Measurements from ENCODE around the gene KPNA2. TPM values are rescaled to one million over a fixed set of nuclear protein-coding genes. Genes with fewer than 3 reads are reported as not detected.
"Not testable (repeated sequence)": the region's sequence is repeated elsewhere in the genome, so short reads cannot be mapped to it uniquely, and the experiment has no call there.

The KPNA2 gene
- total RNA-seq, 1 donor from 2014 or later: 23.0 TPM

GRCh38 chr17:68019675-68020408, 15.7 kb upstream of the KPNA2 start:
- DNase-seq (ENCODE audit: low spot score): peak; percentile 98

- no peak for DNase-seq (ENCODE audit: low spot score)
Observed at GRCh38 chr17:68020409-68020756, 15.2 kb upstream of the KPNA2 start.

GRCh38 chr17:68020791-68021190, 14.7 kb upstream of the KPNA2 start:
- not testable (repeated sequence) for DNase-seq (ENCODE audit: low spot score)

DNA sequence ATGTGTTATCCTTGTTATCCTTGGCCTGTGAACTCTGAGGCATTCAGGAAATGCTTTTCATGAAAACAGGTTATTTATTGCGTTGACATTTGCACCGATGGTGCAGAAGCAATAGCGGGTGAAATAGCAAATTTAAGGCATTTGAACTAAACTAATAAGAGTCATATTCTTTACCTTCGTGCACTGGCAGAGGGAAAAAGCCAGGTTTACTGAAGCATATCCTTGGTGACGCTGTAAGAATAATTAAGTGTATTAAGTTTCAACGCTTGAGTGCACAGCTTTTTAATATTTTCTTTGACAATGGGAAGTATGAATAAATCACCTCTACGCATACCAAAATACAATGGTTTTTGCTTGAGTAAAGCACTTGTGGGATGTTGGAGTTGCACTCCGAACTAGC, 13.6 kb upstream of the KPNA2 start:
- DNase-seq (ENCODE audit: low spot score): no peak

DNA sequence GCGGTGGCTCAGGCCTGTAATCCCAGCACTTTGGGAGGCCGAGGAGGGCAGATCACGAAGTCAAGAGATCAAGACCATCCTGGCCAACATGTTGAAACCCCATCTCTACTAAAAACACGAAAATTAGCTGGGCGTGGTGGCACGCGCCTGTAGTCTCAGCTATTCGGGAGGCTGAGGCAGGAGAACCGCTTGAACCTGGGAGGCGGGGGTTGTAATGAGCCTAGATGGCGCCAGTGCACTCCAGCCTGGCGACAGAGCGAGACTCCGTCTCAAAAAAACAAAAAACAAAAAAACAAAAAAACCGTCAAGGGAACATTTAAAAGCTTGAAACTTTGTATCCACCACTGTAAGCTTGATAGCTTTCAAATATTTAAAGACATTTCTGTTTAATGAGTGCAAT, 13.0 kb upstream of the KPNA2 start:
- not testable (repeated sequence) for DNase-seq (ENCODE audit: low spot score)

DNA sequence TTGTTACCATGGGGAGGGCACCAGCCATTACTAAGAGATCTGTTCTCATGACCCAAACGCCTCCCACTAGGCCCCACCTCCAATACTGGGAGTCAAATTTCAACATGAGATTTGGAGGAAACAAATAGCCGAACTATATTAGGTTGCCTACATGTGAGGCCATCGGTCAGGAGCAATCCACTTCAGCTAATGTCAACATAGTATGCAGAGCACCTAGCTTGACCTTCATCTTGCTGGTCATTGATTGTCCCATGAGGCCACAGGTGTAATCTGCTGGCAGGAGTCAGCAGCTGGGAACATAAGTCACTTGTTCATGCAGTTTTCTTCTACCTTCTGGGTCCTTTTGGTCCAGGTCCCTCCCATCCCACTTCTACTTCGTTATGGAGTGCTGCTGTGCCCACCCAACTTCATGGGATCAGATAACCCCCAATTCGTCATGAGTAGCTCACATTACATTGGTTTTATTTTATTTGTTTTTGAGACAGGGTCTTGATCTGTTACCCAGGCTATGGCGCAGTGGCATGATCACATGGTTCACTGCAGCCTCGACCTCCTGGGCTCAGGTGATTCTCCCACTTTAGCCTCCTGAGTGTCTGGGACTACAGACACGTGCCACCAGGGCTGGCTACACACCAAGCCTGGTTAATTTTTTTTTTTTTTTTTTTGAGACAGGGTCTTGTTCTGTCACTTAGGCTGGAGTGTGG, 5.9 kb upstream of the KPNA2 start:
- no peak for DNase-seq (ENCODE audit: low spot score)

DNA sequence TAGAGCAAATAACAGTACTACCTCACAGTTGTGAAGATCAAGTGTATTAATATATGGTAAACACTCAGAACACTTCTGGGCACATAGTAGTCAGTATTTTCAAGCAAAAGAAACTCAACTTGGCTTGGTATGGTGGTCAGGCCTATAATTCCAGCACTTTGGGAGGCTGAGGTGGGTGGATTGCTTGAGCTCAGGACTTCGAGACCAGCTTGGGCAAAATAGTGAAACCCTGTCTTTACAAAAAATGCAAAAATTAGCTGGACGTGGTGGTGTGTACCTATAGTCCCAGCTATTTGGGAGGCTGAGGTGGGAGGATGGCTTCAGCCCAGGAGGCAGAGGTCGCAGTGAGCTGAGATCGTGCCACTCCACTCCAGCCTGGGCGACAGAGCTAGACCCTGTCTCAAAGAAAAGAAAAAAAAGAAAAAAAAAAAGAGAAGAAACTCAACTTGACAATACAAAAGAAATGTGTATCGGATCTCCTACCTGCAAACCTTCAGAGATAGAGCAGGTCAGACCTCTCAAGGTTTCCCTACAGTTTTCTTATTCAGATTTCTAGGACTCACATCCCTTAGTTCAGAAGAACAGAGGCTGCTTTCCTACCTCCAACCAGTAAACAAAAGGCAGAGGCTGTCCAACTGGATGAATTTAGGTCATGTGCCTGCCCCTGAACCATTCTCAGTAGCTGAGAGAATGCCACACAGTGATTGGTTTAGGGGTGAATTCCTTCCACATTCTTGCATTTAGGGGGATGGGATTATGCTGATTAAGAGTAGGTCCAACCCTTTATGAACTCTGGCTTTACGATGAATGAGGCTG, 1.7 kb upstream of the KPNA2 start:
- no peak for DNase-seq (ENCODE audit: low spot score)

GRCh38 chr17:68034452-68034776, 1.1 kb upstream of the KPNA2 start:
- DNase-seq (ENCODE audit: low spot score): no peak

- DNase-seq (ENCODE audit: low spot score): peak; percentile 92
Observed at GRCh38 chr17:68035131-68035522, 408 bp upstream of the KPNA2 start.

GRCh38 chr17:68036304-68037147, 991 bp downstream of the KPNA2 start:
- DNase-seq (ENCODE audit: low spot score): no peak

- DNase-seq (ENCODE audit: low spot score): no peak
Observed at GRCh38 chr17:68047153-68047846, 11.8 kb downstream of the KPNA2 start.

DNA sequence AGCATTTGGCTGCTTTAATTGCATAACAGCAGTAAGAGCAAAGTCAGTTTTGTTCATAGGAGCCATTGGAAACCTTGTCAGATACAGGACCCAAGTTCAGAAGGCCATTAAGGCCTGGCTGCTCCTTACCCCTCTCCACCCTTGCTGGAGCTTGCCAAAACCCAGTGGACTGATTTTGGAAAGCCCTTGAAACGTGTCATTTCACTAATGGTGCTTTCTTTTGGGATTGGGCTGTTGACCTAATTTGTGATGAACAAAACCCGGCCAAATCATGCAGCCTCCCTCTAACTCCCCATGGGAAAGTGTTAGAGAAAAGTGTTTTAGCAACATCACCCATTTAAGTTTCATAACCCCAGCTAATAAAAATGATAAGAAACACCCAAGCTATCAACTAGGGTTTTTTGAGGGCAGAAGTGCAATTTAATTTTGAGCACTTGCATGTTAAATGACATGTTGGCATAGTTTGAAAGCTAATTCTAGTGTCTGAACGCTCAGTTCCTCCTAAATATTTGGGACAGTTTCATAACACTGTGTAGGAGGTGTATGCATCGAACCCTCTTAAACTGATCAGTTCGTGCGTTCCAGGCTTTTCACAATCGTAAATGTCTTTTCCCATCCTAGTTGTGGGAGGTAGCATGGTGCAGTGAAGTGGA, 12.5 kb downstream of the KPNA2 start:
- not testable (repeated sequence) for DNase-seq (ENCODE audit: low spot score)

- no peak for DNase-seq (ENCODE audit: low spot score)
Observed at GRCh38 chr17:68048996-68049395, 13.5 kb downstream of the KPNA2 start.

GRCh38 chr17:68049812-68050437, 14.4 kb downstream of the KPNA2 start:
- DNase-seq (ENCODE audit: low spot score): not testable (repeated sequence)

DNA sequence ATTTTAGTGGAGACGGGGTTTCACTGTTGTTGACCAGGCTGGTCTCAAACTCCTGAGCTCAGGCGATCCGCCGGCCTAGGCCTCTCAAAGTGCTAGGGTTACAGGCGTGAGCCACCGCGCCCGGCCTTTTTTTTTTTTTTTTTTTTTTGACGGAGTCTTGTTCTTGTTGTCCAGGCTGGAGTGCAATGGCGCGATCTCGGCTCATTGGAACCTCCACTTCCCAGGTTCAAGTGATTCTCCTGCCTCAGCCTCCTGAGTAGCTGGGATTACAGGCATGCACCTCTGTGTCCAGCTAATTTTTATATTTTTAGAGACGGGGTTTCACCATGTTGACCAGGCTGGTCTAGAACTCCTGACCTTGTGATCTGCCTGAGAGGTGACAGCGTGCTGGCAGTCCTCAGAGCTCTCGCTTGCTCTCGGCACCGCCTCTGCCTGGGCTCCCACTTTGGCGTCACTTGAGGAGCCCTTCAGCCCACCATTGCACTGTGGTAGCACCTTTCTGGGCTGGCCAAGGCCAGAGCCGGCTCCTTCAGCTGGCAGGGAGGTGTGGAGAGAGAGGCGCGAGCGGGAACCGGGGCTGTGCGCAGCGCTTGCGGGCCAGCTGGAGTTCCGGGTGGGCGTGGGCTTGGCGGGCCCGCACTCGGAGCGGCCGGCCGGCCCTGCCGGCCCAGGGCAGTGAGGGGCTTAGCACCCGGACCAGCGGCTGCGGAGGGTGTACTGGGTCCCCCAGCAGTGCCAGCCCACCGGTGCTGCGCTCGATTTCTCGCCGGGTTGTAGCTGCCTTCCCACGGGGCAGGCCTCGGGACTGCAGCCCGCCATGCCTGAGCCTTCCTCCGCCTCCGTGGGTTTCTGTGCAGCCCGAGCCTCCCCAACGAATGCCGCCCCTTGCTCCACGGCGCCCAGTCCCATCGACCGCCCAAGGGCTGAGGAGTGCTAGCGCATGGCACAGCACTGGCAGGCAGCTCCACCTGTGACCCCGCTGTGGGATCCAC, 16.1 kb downstream of the KPNA2 start:
- DNase-seq (ENCODE audit: low spot score): not testable (repeated sequence)

DNA sequence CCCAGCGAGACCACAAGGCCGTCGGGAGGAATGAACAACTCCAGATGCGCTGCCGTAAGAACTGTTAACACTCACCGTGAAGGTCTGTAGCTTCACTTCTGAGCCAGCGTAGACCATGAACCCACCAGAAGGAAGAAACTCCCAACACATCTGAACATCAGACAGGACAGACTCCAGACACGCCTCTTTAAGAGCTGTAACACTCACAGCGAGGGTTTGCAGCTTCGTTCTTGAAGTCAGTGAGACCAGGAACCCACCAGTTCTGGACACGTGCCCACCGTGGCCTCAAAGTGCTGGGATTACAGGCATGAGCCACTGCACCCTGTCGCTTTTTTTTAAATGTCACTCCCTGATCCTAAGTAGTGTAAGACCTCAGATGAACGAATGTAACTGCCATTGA, 17.3 kb downstream of the KPNA2 start:
- no peak for DNase-seq (ENCODE audit: low spot score)

GRCh38 chr17:68053231-68054013, 17.9 kb downstream of the KPNA2 start:
- DNase-seq (ENCODE audit: low spot score): peak; percentile 50

GRCh38 chr17:68054296-68054900, 18.9 kb downstream of the KPNA2 start:
- no peak for DNase-seq (ENCODE audit: low spot score)

Data from ureter (tissue), 1 donor.